Thyroid gland (tissue), 4 donors: Measurements from ENCODE around the gene MORN1. TPM values are rescaled to one million over a fixed set of nuclear protein-coding genes. Genes with fewer than 3 reads are reported as not detected.
"Not testable (repeated sequence)": the region's sequence is repeated elsewhere in the genome, so short reads cannot be mapped to it uniquely, and the experiment has no call there.

Source experiments
- DNase-seq, 2 donors: peaks; one replicate each; pipeline ENCODE4 v3.0.0-alpha.2; 2019
- H3K27ac ChIP-seq, 3 donors: fragments of 200-600 bp; sonication (generic); 1 replicate in 2 of 3; 2 replicates in 1 of 3; pipeline ENCODE4 v1.5.1; 2016 to 2019; ENCODE audit warnings: mild to moderate bottlenecking in 1 of 3, moderate library complexity in 1 of 3
- H3K27me3 ChIP-seq: fragments of 200-600 bp; sonication (generic); one replicate; pipeline ENCODE4 v1.5.1; 2019
- H3K36me3 ChIP-seq, 2 donors: fragments of 200-600 bp; sonication (generic); one replicate each; pipeline ENCODE4 v1.5.1; 2016 to 2019
- H3K4me1 ChIP-seq, 2 donors: fragments of 200-600 bp; sonication (generic); one replicate each; pipeline ENCODE4 v1.5.1; 2017 to 2019
- H3K4me3 ChIP-seq, 3 donors: fragments of 200-600 bp; sonication (generic); replicated peaks in 1 of 3; 1 replicate in 2 of 3; 2 replicates in 1 of 3; pipeline ENCODE4 v1.5.1; 2016; ENCODE audit warnings: mild to moderate bottlenecking in 1 of 3
- H3K9me3 ChIP-seq: fragments of 200-600 bp; sonication (generic); one replicate; pipeline ENCODE4 v1.5.1; 2017
- CTCF ChIP-seq, 6 experiments: fragments of 200-600 bp in 3 of 6; fragments of 450-650 bp in 3 of 6; sonication (generic) in 3 of 6; IDR thresholded peaks; one replicate each; pipeline ENCODE4 v1.5.1; 2016 to 2019; ENCODE audit warnings: antibody characterized with exemption in 6 of 6, mild to moderate bottlenecking in 2 of 6, inconsistent platforms in 1 of 6, moderate library complexity in 1 of 6
- POLR2A ChIP-seq, 2 donors: fragments of 450-650 bp; IDR thresholded peaks; one replicate each; pipeline ENCODE4 v1.6.1; 2017; ENCODE audit warnings: antibody characterized with exemption in 2 of 2, mild to moderate bottlenecking in 2 of 2, moderate library complexity in 1 of 2
- WGBS, 2 donors: methylation state at CpG; one replicate each; pipeline ENCODE4 v1.1.5; 2017; 5-methylcytosine and 5-hydroxymethylcytosine counted together
- intact Hi-C: fragments of 100-400 bp; cut with DNase I; formaldehyde crosslinking; loops from one replicate; pipeline ENCODE4 v1.15.1; 2023
- total RNA-seq, 4 donors: library from RNA; depleted of rRNA; stranded (reverse); fragments of >200 nt; gene quantifications; one replicate each; pipeline ENCODE4 v1.2.3, GENCODE V29; 2016

MORN1 gene
- 10 to 100 TPM; 23.3 to 45.3 (median 33.8) TPM for total RNA-seq

DNA sequence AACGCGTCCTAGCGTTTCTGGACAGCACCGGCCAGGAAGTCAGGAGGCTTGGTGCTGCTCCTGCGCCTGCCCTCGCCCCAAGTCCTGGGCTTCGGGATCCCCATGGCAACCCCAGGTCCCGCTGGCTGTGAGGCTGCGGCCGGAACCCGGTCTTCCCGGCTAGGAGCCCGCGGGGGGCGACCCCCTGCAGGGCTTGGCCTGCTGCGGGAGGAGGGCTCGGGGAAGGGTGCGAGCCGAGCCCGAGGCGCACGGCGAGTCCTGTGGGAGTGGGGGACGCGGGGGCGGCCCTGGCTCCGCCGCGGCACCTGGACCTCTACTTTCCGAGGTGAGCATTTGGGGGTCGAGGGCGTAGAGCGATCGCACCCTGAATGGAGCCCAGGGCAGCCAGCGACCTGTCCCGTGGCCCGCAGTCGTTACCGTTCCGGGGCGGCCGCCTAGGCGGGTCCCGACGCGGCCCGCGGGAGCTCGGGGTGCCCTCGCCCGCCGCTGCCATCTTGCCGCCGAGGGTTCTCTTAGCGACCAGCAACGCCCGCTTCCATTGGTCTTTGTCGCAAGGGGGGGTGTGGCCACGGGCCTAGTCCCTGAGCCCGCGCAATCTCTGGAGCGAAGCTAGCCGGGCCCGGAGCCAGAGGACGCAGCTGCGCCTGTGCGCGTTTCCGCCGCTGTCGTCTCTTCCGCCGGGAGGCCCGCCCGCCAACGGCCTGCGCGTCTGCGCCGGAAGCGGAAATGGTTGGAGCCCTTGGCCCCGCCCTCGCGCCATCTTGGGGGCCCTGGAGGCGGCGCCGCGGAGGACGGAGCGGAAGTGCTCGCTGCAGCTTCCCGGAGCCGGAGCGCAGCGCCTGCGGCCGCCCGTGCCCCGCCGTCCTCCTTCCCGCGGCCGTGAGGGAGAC, at the start of gene MORN1, which contains the start of gene RER1:
TSS of gene MORN1 (minus strand) at position 514 of the 890 bp plus-strand sequence. CDS start at position 493, 21 bp downstream.
TSS of gene RER1 (plus strand) at position 801 of the 890 bp plus-strand sequence. CDS start 3,950 bp downstream, outside the sequence.
- intact Hi-C loops: no loop called here
- peak; percentile 99 for DNase-seq
- H3K4me3 ChIP-seq: peak within 1 kb of the TSS; percentile 74 to 94 (median 87)
- peak within 1 kb of the TSS in 2 of 3 donors; percentile 44 to 78 for H3K27ac ChIP-seq
- H3K9me3 ChIP-seq: no peaks in the 10 kb centered on the region
- no peaks in the 10 kb centered on the region for H3K27me3 ChIP-seq
- peaks cover 4 to 5% of the 10 kb centered on the region in 2 donors for H3K36me3 ChIP-seq
- TF ChIP-seq CTCF (IDR thresholded peaks at IDR 0.05) (no peak), POLR2A (IDR thresholded peaks at IDR 0.05) (peak in 1 of 2 donors; percentile 86)
- WGBS, 2 donors: 0% methylated on average over 10 to 32 of the region's 103 CpGs
- peaks cover 26 to 33% of the 10 kb centered on the region in 2 donors for H3K4me1 ChIP-seq

GRCh38 chr1:2440346-2440745, 49.0 kb upstream of the MORN1 start:
- WGBS, 2 donors: 91 to 96% methylated on average over 21 to 23 of the region's 23 CpGs
- intact Hi-C loops: not testable (repeated sequence)

DNA sequence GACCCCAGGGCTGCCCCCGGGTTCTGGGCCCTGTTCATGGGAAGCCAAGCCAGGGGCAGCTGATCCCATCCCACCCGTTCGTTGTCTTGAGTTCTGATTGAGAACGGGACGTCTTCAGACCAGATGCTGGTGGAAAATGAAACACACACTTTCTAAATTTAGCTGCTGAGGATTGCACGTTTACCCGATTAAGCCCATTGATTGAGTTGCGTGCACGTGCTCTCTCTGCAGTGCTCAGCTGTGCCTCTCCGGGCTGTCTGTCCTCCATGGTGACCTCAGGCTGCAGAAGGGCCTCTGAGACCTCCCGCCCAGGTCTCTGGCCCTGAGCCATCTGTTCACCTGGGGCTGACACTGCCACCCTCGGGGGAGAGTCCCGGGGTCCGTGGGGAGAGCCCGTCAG, 48.0 kb upstream of the MORN1 start:
- H3K36me3 ChIP-seq: no peaks in the 10 kb centered on the region
- no peak for DNase-seq
- no peak overlapping the region for H3K4me3 ChIP-seq
- 82 to 92% methylated on average over 9 to 13 of the region's 15 CpGs for WGBS, 2 donors
- peaks cover 5% of the 10 kb centered on the region for H3K27me3 ChIP-seq
- H3K4me1 ChIP-seq: no peaks in the 10 kb centered on the region
- no peak overlapping the region for H3K27ac ChIP-seq
- intact Hi-C loops: no loop called here
- TF ChIP-seq POLR2A (IDR thresholded peaks at IDR 0.05) (no peak), CTCF (IDR thresholded peaks at IDR 0.05) (no peak)
- H3K9me3 ChIP-seq: no peaks in the 10 kb centered on the region

More at GRCh38 chr1:2440346-2440745, 49.0 kb upstream of the MORN1 start:
- not testable (repeated sequence) for H3K27me3 ChIP-seq, H3K4me3 ChIP-seq, H3K27ac ChIP-seq, DNase-seq, H3K9me3 ChIP-seq, H3K4me1 ChIP-seq, H3K36me3 ChIP-seq

DNA sequence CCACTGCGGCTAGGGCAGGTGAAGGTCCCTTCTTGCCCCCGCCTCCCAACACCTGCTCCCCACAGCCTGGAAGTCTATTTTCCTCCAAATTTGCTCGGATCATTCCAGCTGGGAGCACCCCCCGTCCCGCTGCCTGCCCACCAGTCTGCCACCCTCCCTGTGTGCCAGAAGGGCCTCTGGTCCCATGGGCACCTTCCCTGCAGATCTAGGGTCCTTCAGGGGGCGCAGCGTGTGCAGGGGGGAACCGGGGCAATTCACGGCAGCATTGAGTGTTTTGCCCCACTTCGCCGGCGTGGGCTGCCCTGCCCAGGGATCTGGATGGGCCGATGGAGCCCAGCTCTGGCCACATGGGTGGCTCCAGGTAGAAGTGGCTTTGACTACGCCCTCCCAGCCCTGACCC, 47.3 kb upstream of the MORN1 start:
- no peaks in the 10 kb centered on the region for H3K36me3 ChIP-seq
- no peak for TF ChIP-seq CTCF (IDR thresholded peaks at IDR 0.05)
- TF ChIP-seq POLR2A (IDR thresholded peaks at IDR 0.05): no peak
- 92% methylated on average over 12 to 14 of the region's 14 CpGs for WGBS, 2 donors
- no peak for DNase-seq
- no peak overlapping the region for H3K4me3 ChIP-seq
- H3K4me1 ChIP-seq: no peaks in the 10 kb centered on the region
- H3K27ac ChIP-seq: no peak overlapping the region
- H3K9me3 ChIP-seq: no peaks in the 10 kb centered on the region
- intact Hi-C loops: no loop called here
- peaks cover 5% of the 10 kb centered on the region for H3K27me3 ChIP-seq

DNA sequence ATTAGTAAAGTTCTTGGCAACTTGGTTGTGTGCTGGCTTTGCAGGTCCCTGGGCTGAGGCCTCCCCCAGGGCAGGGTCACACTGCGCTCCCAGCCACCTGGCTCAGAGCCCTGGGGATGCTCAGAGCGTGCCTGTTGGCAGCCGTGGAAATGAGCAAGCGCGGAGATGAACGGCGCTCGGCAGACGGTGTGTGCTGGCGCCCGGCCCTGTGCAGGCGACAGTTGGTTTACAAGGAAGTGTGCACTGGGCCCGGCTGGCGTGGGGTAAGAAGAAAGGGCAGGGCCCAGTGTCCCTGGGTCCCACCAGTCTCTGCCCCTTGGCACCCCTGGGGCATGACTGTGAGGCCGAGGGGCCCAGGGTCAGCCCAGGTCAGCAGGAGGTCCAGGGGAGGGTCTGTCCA, 46.7 kb upstream of the MORN1 start:
- intact Hi-C loops: no loop called here
- Histone ChIP-seq H3K4me1 (peaks cover 0 to under 1% of the 10 kb centered on the region in 2 donors), H3K36me3 (no peaks in the 10 kb centered on the region), H3K4me3 (no peak overlapping the region), H3K27ac (no peak overlapping the region), H3K9me3 (no peaks in the 10 kb centered on the region), H3K27me3 (peaks cover 3% of the 10 kb centered on the region)
- no peak for DNase-seq
- WGBS, 2 donors: 85 to 92% methylated on average over 4 to 14 of the region's 15 CpGs
- TF ChIP-seq CTCF (IDR thresholded peaks at IDR 0.05): no peak
